ENCODE measurements around the gene KTI12.

The KTI12 gene

GRCh38 chr1:51989582-51990477 is 43.8 kb downstream of the KTI12 start:
- H3K36me3 ChIP-seq = no peaks in the 10 kb centered on the region
- H3K27ac ChIP-seq = no peak overlapping the region
- no peak for TF ChIP-seq CTCF (IDR thresholded peaks at IDR 0.05)
- H3K9me3 ChIP-seq = no peaks in the 10 kb centered on the region
- H3K4me3 ChIP-seq = peak overlapping the region; percentile 38 to 51
- peaks cover 0 to 11% (median 8%) of the 10 kb centered on the region in 4 donors for H3K4me1 ChIP-seq
- H3K27me3 ChIP-seq = peaks cover 0 to 47% of the 10 kb centered on the region in 2 donors
- no peak for DNase-seq
- intact Hi-C loops (cut with DNase I; ENCODE audit: low total_unique reads) = no loop called here

GRCh38 chr1:51988254-51988653 is 45.4 kb downstream of the KTI12 start:
- DNase-seq = no peak
- no peak overlapping the region for H3K4me3 ChIP-seq
- H3K36me3 ChIP-seq = no peaks in the 10 kb centered on the region
- H3K27me3 ChIP-seq = peaks cover 0 to 41% of the 10 kb centered on the region in 2 donors
- intact Hi-C loops (cut with DNase I; ENCODE audit: low total_unique reads) = no loop called here
- TF ChIP-seq CTCF (IDR thresholded peaks at IDR 0.05) = no peak
- no peaks in the 10 kb centered on the region for H3K9me3 ChIP-seq
- H3K27ac ChIP-seq = no peak overlapping the region
- peaks cover 0 to 11% (median 8%) of the 10 kb centered on the region in 4 donors for H3K4me1 ChIP-seq

GRCh38 chr1:51986718-51987117 is 46.9 kb downstream of the KTI12 start:
- intact Hi-C loops (cut with DNase I; ENCODE audit: low total_unique reads) = no loop called here
- no peak for TF ChIP-seq CTCF (IDR thresholded peaks at IDR 0.05)
- H3K4me3 ChIP-seq = no peak overlapping the region

GRCh38 chr1:51982161-51982560 is 51.4 kb downstream of the KTI12 start:
- TF ChIP-seq CTCF (IDR thresholded peaks at IDR 0.05) = no peak
- intact Hi-C loops (cut with DNase I; ENCODE audit: low total_unique reads) = no loop called here

More at GRCh38 chr1:51986718-51987117, 46.9 kb downstream of the KTI12 start:
- Histone ChIP-seq H3K36me3 (no peaks in the 10 kb centered on the region), H3K27me3 (peaks cover 0 to 26% of the 10 kb centered on the region in 2 donors), H3K9me3 (no peaks in the 10 kb centered on the region), H3K27ac (no peak overlapping the region), H3K4me1 (peaks cover 0 to 11% (median 8%) of the 10 kb centered on the region in 4 donors)
- DNase-seq = no peak

More at GRCh38 chr1:51982161-51982560, 51.4 kb downstream of the KTI12 start:
- H3K36me3 ChIP-seq = no peaks in the 10 kb centered on the region
- H3K4me3 ChIP-seq = no peak overlapping the region
- DNase-seq = no peak
- no peaks in the 10 kb centered on the region for H3K4me1 ChIP-seq
- no peak overlapping the region for H3K27ac ChIP-seq
- H3K9me3 ChIP-seq = no peaks in the 10 kb centered on the region
- H3K27me3 ChIP-seq = no peaks in the 10 kb centered on the region

Data from tibial artery (tissue), 4 donors.